Stimulated activated CD4-positive, alpha-beta T cell treated with anti-CD3 and anti-CD28 coated beads, Interleukin-12 subunit alpha, Interleukin-12 subunit beta, amount 100 ng/mL, for 48 hours (primary cell): ENCODE measurements around the gene MTO1.
"Not testable (repeated sequence)": the region's sequence is repeated elsewhere in the genome, so short reads cannot be mapped to it uniquely, and the experiment has no call there.

Experiments used
- DNase-seq, 3 donors: peaks; one replicate each; pipeline ENCODE4 v3.0.0-alpha.2; 2020; ENCODE audit warnings: low read depth in 2 of 3, low spot score in 1 of 3

MTO1 gene

GRCh38 chr6:73503027-73503772 lies 41.7 kb downstream of the MTO1 start:
- no peak for DNase-seq

GRCh38 chr6:73504160-73504559 lies 42.6 kb downstream of the MTO1 start:
- no peak for DNase-seq

- no peak for DNase-seq
These were observed 43.6 kb downstream of the MTO1 start for GRCh38 chr6:73505142-73505541.

GRCh38 chr6:73505705-73506104 lies 44.2 kb downstream of the MTO1 start:
- DNase-seq = not testable (repeated sequence)

- no peak for DNase-seq
These were observed 44.7 kb downstream of the MTO1 start for GRCh38 chr6:73506246-73506645.

GRCh38 chr6:73508776-73509175 lies 47.2 kb downstream of the MTO1 start:
- DNase-seq = no peak

GRCh38 chr6:73509851-73510250 lies 48.3 kb downstream of the MTO1 start:
- DNase-seq = no peak

- no peak for DNase-seq
These were observed 50.3 kb downstream of the MTO1 start for GRCh38 chr6:73511796-73512195.

GRCh38 chr6:73513496-73513854 lies 51.9 kb downstream of the MTO1 start:
- peak in 1 of 3 donors; percentile 8 for DNase-seq

GRCh38 chr6:73514746-73515110 lies 53.2 kb downstream of the MTO1 start:
- peak in 1 of 3 donors; percentile 21 for DNase-seq

- peak in 1 of 3 donors; percentile 39 for DNase-seq
These were observed 53.7 kb downstream of the MTO1 start for GRCh38 chr6:73515204-73515655.

GRCh38 chr6:73516514-73517489 lies 55.3 kb downstream of the MTO1 start:
- peak in 1 of 3 donors; percentile 24 for DNase-seq

- not testable (repeated sequence) for DNase-seq
These were observed 56.8 kb downstream of the MTO1 start for GRCh38 chr6:73518100-73518981.

- not testable (repeated sequence) for DNase-seq
These were observed 57.7 kb downstream of the MTO1 start for GRCh38 chr6:73518982-73519881.

- DNase-seq = peak; percentile 72 to 81 (median 76)
These were observed 58.6 kb downstream of the MTO1 start for GRCh38 chr6:73519926-73520687.

- peak; percentile 99 to 100 (median 100) for DNase-seq
These were observed 59.3 kb downstream of the MTO1 start, which contains the start of gene EEF1A1 for GRCh38 chr6:73520688-73521350. Gene EEF1A1 (minus strand): TSS chr6:73521032. CDS start chr6:73520026, 1,006 bp downstream.

- DNase-seq = peak; percentile 65 to 68 (median 67)
These were observed 59.9 kb downstream of the MTO1 start for GRCh38 chr6:73521351-73521985.
